ENCODE results near the gene LONP2.
"Not testable (repeated sequence)": the region's sequence is repeated elsewhere in the genome, so short reads cannot be mapped to it uniquely, and the experiment has no call there.

DNA sequence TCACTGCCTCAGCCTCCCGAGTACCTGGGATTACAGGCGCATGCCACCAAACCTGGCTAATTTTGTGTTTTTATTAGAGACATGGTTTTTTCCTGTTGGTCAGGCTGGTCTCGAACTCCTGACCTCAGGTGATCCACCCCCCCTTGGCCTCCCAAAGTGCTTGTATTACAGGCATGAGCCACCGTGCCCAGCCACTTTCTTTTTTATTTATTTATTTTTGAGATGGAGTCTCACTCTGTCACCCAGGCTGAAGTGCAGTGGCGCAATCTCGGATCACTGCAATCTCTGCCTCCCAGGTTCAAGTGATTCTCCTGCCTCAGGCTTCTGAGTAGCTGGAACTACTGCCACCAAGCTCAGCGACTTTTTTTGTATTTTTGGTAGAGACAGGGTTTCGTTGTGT is 158.4 kb downstream of the LONP2 start:
- not testable (repeated sequence) for TF ChIP-seq POLR2AphosphoS2 (IDR thresholded peaks at IDR 0.05; ENCODE audit: low read depth, low read length); NR2C1 (IDR thresholded peaks at IDR 0.05); MAX (IDR thresholded peaks at IDR 0.05; ENCODE audit: low read depth, low read length); POLR2A (IDR thresholded peaks at IDR 0.05; ENCODE audit: low read depth, low read length); BCLAF1 (IDR thresholded peaks at IDR 0.05); EZH2 (IDR thresholded peaks at IDR 0.05; ENCODE audit: borderline replicate concordance, control insufficient read depth, low read depth, low read length); JUND (IDR thresholded peaks at IDR 0.05; ENCODE audit: low read depth, low read length); NFXL1 (IDR thresholded peaks at IDR 0.05; ENCODE audit: borderline replicate concordance)
- TF ChIP-seq, protein P1, sequence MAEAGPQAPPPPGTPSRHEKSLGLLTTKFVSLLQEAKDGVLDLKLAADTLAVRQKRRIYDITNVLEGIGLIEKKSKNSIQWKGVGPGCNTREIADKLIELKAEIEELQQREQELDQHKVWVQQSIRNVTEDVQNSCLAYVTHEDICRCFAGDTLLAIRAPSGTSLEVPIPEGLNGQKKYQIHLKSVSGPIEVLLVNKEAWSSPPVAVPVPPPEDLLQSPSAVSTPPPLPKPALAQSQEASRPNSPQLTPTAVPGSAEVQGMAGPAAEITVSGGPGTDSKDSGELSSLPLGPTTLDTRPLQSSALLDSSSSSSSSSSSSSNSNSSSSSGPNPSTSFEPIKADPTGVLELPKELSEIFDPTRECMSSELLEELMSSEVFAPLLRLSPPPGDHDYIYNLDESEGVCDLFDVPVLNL (IDR thresholded peaks at IDR 0.05; ENCODE audit: low read depth, low read length) = not testable (repeated sequence)
- TF ChIP-seq, protein P2, sequence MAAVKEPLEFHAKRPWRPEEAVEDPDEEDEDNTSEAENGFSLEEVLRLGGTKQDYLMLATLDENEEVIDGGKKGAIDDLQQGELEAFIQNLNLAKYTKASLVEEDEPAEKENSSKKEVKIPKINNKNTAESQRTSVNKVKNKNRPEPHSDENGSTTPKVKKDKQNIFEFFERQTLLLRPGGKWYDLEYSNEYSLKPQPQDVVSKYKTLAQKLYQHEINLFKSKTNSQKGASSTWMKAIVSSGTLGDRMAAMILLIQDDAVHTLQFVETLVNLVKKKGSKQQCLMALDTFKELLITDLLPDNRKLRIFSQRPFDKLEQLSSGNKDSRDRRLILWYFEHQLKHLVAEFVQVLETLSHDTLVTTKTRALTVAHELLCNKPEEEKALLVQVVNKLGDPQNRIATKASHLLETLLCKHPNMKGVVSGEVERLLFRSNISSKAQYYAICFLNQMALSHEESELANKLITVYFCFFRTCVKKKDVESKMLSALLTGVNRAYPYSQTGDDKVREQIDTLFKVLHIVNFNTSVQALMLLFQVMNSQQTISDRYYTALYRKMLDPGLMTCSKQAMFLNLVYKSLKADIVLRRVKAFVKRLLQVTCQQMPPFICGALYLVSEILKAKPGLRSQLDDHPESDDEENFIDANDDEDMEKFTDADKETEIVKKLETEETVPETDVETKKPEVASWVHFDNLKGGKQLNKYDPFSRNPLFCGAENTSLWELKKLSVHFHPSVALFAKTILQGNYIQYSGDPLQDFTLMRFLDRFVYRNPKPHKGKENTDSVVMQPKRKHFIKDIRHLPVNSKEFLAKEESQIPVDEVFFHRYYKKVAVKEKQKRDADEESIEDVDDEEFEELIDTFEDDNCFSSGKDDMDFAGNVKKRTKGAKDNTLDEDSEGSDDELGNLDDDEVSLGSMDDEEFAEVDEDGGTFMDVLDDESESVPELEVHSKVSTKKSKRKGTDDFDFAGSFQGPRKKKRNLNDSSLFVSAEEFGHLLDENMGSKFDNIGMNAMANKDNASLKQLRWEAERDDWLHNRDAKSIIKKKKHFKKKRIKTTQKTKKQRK (IDR thresholded peaks at IDR 0.05; ENCODE audit: low read depth, low read length) = not testable (repeated sequence)
- TF ChIP-seq, protein P3, sequence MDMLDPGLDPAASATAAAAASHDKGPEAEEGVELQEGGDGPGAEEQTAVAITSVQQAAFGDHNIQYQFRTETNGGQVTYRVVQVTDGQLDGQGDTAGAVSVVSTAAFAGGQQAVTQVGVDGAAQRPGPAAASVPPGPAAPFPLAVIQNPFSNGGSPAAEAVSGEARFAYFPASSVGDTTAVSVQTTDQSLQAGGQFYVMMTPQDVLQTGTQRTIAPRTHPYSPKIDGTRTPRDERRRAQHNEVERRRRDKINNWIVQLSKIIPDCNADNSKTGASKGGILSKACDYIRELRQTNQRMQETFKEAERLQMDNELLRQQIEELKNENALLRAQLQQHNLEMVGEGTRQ (IDR thresholded peaks at IDR 0.05; ENCODE audit: borderline replicate concordance, low read depth, low read length) = not testable (repeated sequence)
